ENCODE data around the gene IRF6.

The IRF6 gene

DNA sequence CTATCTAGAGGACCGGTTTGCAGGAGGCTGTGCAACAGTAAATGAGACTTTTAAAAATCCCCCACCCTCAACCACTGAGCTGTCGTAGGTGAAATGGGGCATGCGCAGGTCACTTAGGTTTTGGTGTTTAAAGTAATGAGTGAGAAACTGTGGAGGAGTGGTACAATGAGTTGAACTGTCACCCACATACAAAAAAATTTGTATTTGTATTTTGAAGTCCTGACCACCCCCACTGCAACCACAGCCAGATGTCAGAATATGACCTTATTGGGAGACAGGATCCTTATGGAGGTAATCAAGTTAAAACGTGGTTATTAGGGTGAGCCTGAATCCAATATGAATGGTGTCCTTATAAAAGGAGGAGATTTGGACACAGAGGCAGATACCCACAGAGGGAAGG is 1.6 kb upstream of the IRF6 start:
- no peak overlapping the region for H3K4me3 ChIP-seq (replicated peaks in 1 of 2; ENCODE audit: low read depth in 2 of 2, low read length in 2 of 2)
- TF ChIP-seq, protein P1, sequence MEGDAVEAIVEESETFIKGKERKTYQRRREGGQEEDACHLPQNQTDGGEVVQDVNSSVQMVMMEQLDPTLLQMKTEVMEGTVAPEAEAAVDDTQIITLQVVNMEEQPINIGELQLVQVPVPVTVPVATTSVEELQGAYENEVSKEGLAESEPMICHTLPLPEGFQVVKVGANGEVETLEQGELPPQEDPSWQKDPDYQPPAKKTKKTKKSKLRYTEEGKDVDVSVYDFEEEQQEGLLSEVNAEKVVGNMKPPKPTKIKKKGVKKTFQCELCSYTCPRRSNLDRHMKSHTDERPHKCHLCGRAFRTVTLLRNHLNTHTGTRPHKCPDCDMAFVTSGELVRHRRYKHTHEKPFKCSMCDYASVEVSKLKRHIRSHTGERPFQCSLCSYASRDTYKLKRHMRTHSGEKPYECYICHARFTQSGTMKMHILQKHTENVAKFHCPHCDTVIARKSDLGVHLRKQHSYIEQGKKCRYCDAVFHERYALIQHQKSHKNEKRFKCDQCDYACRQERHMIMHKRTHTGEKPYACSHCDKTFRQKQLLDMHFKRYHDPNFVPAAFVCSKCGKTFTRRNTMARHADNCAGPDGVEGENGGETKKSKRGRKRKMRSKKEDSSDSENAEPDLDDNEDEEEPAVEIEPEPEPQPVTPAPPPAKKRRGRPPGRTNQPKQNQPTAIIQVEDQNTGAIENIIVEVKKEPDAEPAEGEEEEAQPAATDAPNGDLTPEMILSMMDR (IDR thresholded peaks at IDR 0.05; ENCODE audit: low read depth, low read length): no peak
- DNase-seq (ENCODE audit: low read depth in 2 of 2): peak in 1 of 2 donors; percentile 15

DNA sequence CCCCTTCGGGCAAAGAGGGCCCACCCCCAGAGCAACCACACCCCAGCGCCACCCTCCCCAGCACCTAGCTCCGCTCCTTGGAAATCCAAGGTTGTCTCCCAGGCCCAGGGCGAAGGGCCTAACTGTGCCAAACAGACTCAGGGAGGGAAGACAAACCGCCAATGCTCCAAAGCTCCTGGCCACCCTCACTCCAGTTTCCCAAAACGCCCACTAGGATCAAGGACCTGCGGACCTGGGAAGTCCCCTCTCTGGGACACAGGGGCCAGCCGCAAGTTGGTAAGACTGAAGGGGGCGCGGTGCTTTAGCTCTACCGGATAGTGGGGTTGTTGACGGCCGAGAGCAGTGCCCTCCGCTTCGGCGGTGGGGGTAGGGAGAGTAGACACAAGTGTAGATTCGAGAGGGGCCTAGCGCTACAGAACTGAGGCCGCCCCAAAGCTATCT is 581 bp downstream of the IRF6 start:
- no peak for DNase-seq (ENCODE audit: low read depth in 2 of 2)
- peak overlapping the region in 1 of 2 donors; percentile 41 for H3K4me3 ChIP-seq (replicated peaks in 1 of 2; ENCODE audit: low read depth in 2 of 2, low read length in 2 of 2)
- TF ChIP-seq, protein P1 (IDR thresholded peaks at IDR 0.05; ENCODE audit: low read depth, low read length): no peak

DNA sequence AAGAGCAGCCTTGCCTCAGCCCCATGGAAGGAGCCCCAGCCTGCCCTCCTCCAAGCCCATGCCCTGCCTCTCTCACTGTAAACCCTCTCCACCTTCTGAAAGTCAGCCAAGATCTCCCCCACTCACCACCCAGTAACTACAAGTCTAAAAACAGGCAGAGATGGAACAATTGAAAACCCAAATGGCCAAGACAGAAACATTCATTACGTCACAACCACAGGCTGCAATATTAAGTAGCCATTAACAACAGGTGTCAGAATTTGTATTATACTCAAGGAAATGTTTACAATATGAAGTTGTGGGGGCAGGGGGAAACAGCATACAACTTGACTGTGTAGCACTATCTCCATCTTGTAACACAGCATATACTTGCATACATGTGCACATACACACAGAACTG is 2.4 kb downstream of the IRF6 start:
- no peak overlapping the region for H3K4me3 ChIP-seq (replicated peaks in 1 of 2; ENCODE audit: low read depth in 2 of 2, low read length in 2 of 2)
- no peak for DNase-seq (ENCODE audit: low read depth in 2 of 2)
- TF ChIP-seq, protein P1 (IDR thresholded peaks at IDR 0.05; ENCODE audit: low read depth, low read length): no peak

DNA sequence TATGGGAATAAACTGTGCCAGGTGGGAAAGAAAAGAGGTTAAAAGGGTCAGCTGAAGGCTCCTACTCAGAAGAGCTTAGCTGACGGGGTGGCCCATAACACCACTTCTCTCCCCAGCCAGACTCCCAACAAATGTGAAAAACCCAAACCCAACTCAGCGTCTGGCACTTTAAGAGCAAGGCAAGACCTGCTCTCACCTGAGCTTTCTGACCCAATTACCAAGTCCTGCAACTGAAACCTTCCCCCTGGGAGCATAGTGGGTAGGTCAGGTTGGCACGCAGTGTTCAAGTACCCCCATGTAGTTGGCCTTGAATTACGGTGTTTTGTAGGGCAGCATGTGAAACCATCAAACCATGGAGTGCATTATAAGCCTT is 3.2 kb downstream of the IRF6 start:
- no peak overlapping the region for H3K4me3 ChIP-seq (replicated peaks in 1 of 2; ENCODE audit: low read depth in 2 of 2, low read length in 2 of 2)
- DNase-seq (ENCODE audit: low read depth in 2 of 2): no peak
- TF ChIP-seq, protein P1 (IDR thresholded peaks at IDR 0.05; ENCODE audit: low read depth, low read length): no peak

DNA sequence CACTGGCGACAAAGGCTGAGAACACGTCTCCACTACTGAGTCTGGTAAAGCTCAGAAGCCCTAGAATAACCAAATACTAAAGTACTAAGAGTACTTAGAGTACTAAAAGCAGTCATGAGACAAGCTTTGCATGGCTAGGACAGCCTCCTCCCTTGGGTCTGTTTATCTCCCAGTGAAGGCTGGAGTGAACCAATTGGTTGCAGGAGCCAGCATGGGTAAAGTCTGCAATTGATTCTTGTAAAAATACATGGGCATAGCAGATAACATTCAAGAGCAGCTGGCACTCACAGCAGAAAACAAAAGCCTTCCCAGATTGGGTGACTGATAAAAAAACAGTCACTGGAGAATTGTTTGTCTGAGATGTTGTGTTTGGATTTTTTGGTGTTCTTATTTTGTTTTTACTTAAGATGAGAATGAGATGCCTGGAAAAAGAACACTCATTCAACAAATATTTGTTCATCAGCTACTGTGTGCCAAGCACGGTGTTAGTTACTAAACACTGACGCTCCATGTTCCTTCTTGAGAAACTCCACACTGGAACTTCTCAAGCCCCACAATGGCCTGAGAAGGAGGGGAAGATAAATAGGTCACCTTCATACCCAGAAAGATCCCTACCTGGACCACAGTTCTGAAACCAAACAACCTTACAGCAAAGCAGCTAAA is 3.7 kb downstream of the IRF6 start:
- H3K4me3 ChIP-seq (replicated peaks in 1 of 2; ENCODE audit: low read depth in 2 of 2, low read length in 2 of 2): no peak overlapping the region
- DNase-seq (ENCODE audit: low read depth in 2 of 2): peak in 1 of 2 donors; percentile 19
- TF ChIP-seq, protein P1 (IDR thresholded peaks at IDR 0.05; ENCODE audit: low read depth, low read length): no peak

DNA sequence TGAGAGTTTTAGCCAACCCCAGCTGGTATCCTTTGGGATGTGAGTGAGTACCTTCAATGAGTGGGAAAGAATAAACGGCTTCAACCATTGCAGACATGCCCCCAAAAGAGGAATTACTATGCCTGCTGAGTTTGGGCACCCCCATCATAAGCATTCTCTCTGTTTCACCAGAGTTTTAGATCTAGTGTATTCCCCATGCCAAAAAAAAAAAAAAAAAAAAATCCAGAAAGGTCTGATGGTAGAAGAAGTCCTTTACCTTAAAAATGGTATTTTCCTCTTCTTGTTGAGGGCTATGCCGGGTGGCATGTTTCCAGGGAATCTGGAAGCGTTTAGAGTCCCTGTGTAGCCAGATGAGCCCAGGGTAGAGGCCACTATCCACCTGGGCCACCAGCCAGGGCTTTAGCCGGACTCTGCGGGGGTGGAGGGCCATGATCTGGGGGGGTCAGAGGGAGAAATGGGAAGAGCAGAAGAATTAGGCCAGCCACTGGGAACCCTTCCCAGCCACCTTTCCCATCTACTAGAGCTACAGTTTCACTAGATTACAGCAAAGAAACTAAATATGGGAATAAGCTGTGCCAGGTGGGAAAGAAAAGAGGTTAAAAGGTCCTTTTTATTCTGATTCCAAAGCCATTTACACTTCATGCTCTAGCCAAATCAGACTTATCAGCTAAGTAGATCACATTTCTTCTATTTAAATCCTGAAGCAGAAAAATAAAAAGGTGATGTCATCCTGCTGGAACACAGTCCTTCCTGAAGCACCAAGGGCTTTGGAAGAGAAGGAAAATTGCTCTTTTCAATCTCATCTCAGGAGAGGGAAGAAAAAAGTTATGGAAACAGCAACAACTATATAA is 4.7 kb downstream of the IRF6 start:
- H3K4me3 ChIP-seq (replicated peaks in 1 of 2; ENCODE audit: low read depth in 2 of 2, low read length in 2 of 2): no peak overlapping the region
- TF ChIP-seq, protein P1 (IDR thresholded peaks at IDR 0.05; ENCODE audit: low read depth, low read length): no peak
- peak in 1 of 2 donors; percentile 13 for DNase-seq (ENCODE audit: low read depth in 2 of 2)
